K562 (cell line): ENCODE results near the gene TRIM38. TPM values are rescaled to one million over a fixed set of nuclear protein-coding genes. Genes with fewer than 3 reads are reported as not detected.
A peak's percentile ranks its signal among the peaks of the same experiment; 100 is the strongest.

Experiments used
- CHCHD3 ChIP-seq: fragments of 250-450 bp; sonication (Bioruptor Pico); IDR thresholded peaks from 2 replicates; pipeline ENCODE4 v2.1.2; 2022; ENCODE audit warnings: mild to moderate bottlenecking
- MXD1 ChIP-seq: fragments of 250-450 bp; sonication (Bioruptor Pico); IDR thresholded peaks from 2 replicates; pipeline ENCODE4 v1.8.0; 2021; ENCODE audit warnings: borderline replicate concordance, mild to moderate bottlenecking, moderate library complexity; ENCODE audit not compliant: poor library complexity, severe bottlenecking
- SAFB ChIP-seq: fragments of 200-400 bp; formaldehyde crosslinking; IDR thresholded peaks from 2 replicates; pipeline ENCODE4 v1.6.1; 2017; ENCODE audit warnings: low read depth, low read length, borderline replicate concordance
- STAG1 ChIP-seq: sonication (generic); formaldehyde crosslinking; IDR thresholded peaks from 2 replicates; pipeline ENCODE4 v1.5.0; 2020; ENCODE audit warnings: missing genetic modification reagents, borderline replicate concordance
- TEAD1 ChIP-seq, 2 experiments: fragments of 450-650 bp in 1 of 2; sonication (generic) in 1 of 2; formaldehyde crosslinking; IDR thresholded peaks; 2 replicates each; pipeline versions ENCODE4 v1.4.0 to v1.8.0; 2020 to 2022; ENCODE audit warnings: mild to moderate bottlenecking in 2 of 2, missing genetic modification reagents in 1 of 2
- ZNF280A ChIP-seq: fragments of 450-650 bp; IDR thresholded peaks from 2 replicates; pipeline ENCODE4 v1.6.1; 2018; ENCODE audit warnings: mild to moderate bottlenecking, low read depth; ENCODE audit not compliant: partially characterized antibody
- ZNF444 ChIP-seq: fragments of 250-450 bp; sonication (Bioruptor Pico); IDR thresholded peaks from 2 replicates; pipeline ENCODE4 v1.4.0; 2020; ENCODE audit warnings: mild to moderate bottlenecking, moderate library complexity
- polyA plus RNA-seq, 8 experiments: library from polyadenylated mRNA; depleted of rRNA in 4 of 8; stranded (reverse) in 5 of 8; unstranded in 3 of 8; fragments of >200 nt; fragmentation: Nextera tagmentation in 2 of 8; fragmentation: Illumina TruSeq in 1 of 8; extraction: Ambion mirVana in 2 of 8; extraction: Trizol in 1 of 8; gene quantifications; 2 replicates each; pipeline versions ENCODE4 v1.2.1 to v1.2.3, GENCODE V29; 2011 to 2014; ENCODE audit warnings: inconsistent platforms in 1 of 8, missing spikeins in 1 of 8
- total RNA-seq, 7 experiments: library from RNA; depleted of rRNA in 6 of 7; stranded (reverse); fragments of >200 nt in 6 of 7; fragmentation: Illumina TruSeq in 2 of 7; extraction: Trizol in 2 of 7; gene quantifications; 2 replicates each; pipeline versions ENCODE4 v1.2.1 to v1.2.3, GENCODE V29; 2011 to 2021; ENCODE audit warnings: low replicate concordance in 1 of 7
- TF ChIP-seq, protein P1 (sequence below): fragments of 200-600 bp; sonication (generic); IDR thresholded peaks from one replicate; pipeline ENCODE4 v1.6.1; 2012; ENCODE audit warnings: mild to moderate bottlenecking, low read depth, low read length, inconsistent platforms
- TF ChIP-seq, protein P2 (sequence below): fragments of 450-650 bp; formaldehyde crosslinking; IDR thresholded peaks from 2 replicates; pipeline ENCODE4 v1.4.0; 2022; ENCODE audit warnings: missing genetic modification characterization
- TF ChIP-seq, protein P3 (sequence below): fragments of 450-650 bp; IDR thresholded peaks from 2 replicates; pipeline ENCODE4 v1.6.1; 2016; ENCODE audit warnings: mild to moderate bottlenecking

The TRIM38 gene
- total and polyA plus RNA-seq, 9 of the 15 experiments (the other 6 are each of a cell fraction or from before 2014, with no cell fraction given): 1.7 to 6.7 (median 6.3) TPM

- TF ChIP-seq, protein P1, sequence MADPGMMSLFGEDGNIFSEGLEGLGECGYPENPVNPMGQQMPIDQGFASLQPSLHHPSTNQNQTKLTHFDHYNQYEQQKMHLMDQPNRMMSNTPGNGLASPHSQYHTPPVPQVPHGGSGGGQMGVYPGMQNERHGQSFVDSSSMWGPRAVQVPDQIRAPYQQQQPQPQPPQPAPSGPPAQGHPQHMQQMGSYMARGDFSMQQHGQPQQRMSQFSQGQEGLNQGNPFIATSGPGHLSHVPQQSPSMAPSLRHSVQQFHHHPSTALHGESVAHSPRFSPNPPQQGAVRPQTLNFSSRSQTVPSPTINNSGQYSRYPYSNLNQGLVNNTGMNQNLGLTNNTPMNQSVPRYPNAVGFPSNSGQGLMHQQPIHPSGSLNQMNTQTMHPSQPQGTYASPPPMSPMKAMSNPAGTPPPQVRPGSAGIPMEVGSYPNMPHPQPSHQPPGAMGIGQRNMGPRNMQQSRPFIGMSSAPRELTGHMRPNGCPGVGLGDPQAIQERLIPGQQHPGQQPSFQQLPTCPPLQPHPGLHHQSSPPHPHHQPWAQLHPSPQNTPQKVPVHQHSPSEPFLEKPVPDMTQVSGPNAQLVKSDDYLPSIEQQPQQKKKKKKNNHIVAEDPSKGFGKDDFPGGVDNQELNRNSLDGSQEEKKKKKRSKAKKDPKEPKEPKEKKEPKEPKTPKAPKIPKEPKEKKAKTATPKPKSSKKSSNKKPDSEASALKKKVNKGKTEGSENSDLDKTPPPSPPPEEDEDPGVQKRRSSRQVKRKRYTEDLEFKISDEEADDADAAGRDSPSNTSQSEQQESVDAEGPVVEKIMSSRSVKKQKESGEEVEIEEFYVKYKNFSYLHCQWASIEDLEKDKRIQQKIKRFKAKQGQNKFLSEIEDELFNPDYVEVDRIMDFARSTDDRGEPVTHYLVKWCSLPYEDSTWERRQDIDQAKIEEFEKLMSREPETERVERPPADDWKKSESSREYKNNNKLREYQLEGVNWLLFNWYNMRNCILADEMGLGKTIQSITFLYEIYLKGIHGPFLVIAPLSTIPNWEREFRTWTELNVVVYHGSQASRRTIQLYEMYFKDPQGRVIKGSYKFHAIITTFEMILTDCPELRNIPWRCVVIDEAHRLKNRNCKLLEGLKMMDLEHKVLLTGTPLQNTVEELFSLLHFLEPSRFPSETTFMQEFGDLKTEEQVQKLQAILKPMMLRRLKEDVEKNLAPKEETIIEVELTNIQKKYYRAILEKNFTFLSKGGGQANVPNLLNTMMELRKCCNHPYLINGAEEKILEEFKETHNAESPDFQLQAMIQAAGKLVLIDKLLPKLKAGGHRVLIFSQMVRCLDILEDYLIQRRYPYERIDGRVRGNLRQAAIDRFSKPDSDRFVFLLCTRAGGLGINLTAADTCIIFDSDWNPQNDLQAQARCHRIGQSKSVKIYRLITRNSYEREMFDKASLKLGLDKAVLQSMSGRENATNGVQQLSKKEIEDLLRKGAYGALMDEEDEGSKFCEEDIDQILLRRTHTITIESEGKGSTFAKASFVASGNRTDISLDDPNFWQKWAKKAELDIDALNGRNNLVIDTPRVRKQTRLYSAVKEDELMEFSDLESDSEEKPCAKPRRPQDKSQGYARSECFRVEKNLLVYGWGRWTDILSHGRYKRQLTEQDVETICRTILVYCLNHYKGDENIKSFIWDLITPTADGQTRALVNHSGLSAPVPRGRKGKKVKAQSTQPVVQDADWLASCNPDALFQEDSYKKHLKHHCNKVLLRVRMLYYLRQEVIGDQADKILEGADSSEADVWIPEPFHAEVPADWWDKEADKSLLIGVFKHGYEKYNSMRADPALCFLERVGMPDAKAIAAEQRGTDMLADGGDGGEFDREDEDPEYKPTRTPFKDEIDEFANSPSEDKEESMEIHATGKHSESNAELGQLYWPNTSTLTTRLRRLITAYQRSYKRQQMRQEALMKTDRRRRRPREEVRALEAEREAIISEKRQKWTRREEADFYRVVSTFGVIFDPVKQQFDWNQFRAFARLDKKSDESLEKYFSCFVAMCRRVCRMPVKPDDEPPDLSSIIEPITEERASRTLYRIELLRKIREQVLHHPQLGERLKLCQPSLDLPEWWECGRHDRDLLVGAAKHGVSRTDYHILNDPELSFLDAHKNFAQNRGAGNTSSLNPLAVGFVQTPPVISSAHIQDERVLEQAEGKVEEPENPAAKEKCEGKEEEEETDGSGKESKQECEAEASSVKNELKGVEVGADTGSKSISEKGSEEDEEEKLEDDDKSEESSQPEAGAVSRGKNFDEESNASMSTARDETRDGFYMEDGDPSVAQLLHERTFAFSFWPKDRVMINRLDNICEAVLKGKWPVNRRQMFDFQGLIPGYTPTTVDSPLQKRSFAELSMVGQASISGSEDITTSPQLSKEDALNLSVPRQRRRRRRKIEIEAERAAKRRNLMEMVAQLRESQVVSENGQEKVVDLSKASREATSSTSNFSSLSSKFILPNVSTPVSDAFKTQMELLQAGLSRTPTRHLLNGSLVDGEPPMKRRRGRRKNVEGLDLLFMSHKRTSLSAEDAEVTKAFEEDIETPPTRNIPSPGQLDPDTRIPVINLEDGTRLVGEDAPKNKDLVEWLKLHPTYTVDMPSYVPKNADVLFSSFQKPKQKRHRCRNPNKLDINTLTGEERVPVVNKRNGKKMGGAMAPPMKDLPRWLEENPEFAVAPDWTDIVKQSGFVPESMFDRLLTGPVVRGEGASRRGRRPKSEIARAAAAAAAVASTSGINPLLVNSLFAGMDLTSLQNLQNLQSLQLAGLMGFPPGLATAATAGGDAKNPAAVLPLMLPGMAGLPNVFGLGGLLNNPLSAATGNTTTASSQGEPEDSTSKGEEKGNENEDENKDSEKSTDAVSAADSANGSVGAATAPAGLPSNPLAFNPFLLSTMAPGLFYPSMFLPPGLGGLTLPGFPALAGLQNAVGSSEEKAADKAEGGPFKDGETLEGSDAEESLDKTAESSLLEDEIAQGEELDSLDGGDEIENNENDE: no peak
- TF ChIP-seq STAG1: no peak
- no peak for TF ChIP-seq MXD1 (CRISPR knock-in tag)
- TF ChIP-seq, protein P2, sequence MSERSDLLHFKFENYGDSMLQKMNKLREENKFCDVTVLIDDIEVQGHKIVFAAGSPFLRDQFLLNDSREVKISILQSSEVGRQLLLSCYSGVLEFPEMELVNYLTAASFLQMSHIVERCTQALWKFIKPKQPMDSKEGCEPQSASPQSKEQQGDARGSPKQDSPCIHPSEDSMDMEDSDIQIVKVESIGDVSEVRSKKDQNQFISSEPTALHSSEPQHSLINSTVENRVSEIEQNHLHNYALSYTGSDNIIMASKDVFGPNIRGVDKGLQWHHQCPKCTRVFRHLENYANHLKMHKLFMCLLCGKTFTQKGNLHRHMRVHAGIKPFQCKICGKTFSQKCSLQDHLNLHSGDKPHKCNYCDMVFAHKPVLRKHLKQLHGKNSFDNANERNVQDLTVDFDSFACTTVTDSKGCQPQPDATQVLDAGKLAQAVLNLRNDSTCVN (CRISPR knock-in tag): no peak
- no peak for TF ChIP-seq TEAD1 (CRISPR knock-in tag; IDR thresholded peaks at IDR 0.05)
- no peak for TF ChIP-seq ZNF280A
- no peak for TF ChIP-seq SAFB
- no peak for TF ChIP-seq CHCHD3 (CRISPR knock-in tag)
- TF ChIP-seq, protein P3, sequence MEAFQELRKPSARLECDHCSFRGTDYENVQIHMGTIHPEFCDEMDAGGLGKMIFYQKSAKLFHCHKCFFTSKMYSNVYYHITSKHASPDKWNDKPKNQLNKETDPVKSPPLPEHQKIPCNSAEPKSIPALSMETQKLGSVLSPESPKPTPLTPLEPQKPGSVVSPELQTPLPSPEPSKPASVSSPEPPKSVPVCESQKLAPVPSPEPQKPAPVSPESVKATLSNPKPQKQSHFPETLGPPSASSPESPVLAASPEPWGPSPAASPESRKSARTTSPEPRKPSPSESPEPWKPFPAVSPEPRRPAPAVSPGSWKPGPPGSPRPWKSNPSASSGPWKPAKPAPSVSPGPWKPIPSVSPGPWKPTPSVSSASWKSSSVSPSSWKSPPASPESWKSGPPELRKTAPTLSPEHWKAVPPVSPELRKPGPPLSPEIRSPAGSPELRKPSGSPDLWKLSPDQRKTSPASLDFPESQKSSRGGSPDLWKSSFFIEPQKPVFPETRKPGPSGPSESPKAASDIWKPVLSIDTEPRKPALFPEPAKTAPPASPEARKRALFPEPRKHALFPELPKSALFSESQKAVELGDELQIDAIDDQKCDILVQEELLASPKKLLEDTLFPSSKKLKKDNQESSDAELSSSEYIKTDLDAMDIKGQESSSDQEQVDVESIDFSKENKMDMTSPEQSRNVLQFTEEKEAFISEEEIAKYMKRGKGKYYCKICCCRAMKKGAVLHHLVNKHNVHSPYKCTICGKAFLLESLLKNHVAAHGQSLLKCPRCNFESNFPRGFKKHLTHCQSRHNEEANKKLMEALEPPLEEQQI: 0 out of 2 replicates have a peak, but pooled peaks have one; percentile 35
- TF ChIP-seq ZNF444: no peak
Measured at GRCh38 chr6:25958700-25959162, 3.9 kb upstream of the TRIM38 start (continued).
